Measurements from ENCODE around the gene C1QTNF6. TPM values are rescaled to one million over a fixed set of nuclear protein-coding genes. Genes with fewer than 3 reads are reported as not detected.
A peak's percentile ranks its signal among the peaks of the same experiment; 100 is the strongest.

C1QTNF6 gene
- polyA plus RNA-seq, 3 donors: 2.6 to 8.0 (median 2.6) TPM

- no peak overlapping the region for H3K27ac ChIP-seq (ENCODE audit: low read depth, low read length)
- WGBS, 3 donors: 69 to 72% (median 71%) methylated on average over 8 of the region's 8 CpGs
These were observed 37.4 kb upstream of the C1QTNF6 start for GRCh38 chr22:37225481-37225880.

GRCh38 chr22:37224757-37225420 lies 36.8 kb upstream of the C1QTNF6 start:
- WGBS, 3 donors: 51 to 77% (median 69%) methylated on average over 8 of the region's 8 CpGs
- no peak overlapping the region for H3K27ac ChIP-seq (ENCODE audit: low read depth, low read length)

- 55 to 70% (median 65%) methylated on average over 3 of the region's 3 CpGs for WGBS, 3 donors
These were observed 36.0 kb upstream of the C1QTNF6 start for GRCh38 chr22:37223965-37224551.

GRCh38 chr22:37222440-37222971 lies 34.5 kb upstream of the C1QTNF6 start:
- H3K27ac ChIP-seq (ENCODE audit: low read depth, low read length): peak overlapping the region; percentile 4
- WGBS, 3 donors: 61 to 76% (median 66%) methylated on average over 8 of the region's 8 CpGs

More at GRCh38 chr22:37223965-37224551, 36.0 kb upstream of the C1QTNF6 start:
- no peak overlapping the region for H3K27ac ChIP-seq (ENCODE audit: low read depth, low read length)

- peak overlapping the region; percentile 4 for H3K27ac ChIP-seq (ENCODE audit: low read depth, low read length)
- WGBS, 3 donors: 93 to 97% (median 94%) methylated on average over 10 of the region's 10 CpGs
These were observed 33.6 kb upstream of the C1QTNF6 start for GRCh38 chr22:37221424-37222333.

- H3K27ac ChIP-seq (ENCODE audit: low read depth, low read length): no peak overlapping the region
- 42 to 78% (median 43%) methylated on average over 4 of the region's 4 CpGs for WGBS, 3 donors
These were observed 32.5 kb upstream of the C1QTNF6 start for GRCh38 chr22:37220543-37220981.

GRCh38 chr22:37219533-37219932 lies 31.5 kb upstream of the C1QTNF6 start:
- WGBS, 3 donors: 76 to 92% (median 92%) methylated on average over 6 of the region's 6 CpGs

GRCh38 chr22:37218771-37219411 lies 30.8 kb upstream of the C1QTNF6 start:
- WGBS, 3 donors: 30 to 41% (median 40%) methylated on average over 7 of the region's 7 CpGs

More at GRCh38 chr22:37219533-37219932, 31.5 kb upstream of the C1QTNF6 start:
- no peak overlapping the region for H3K27ac ChIP-seq (ENCODE audit: low read depth, low read length)

DNA sequence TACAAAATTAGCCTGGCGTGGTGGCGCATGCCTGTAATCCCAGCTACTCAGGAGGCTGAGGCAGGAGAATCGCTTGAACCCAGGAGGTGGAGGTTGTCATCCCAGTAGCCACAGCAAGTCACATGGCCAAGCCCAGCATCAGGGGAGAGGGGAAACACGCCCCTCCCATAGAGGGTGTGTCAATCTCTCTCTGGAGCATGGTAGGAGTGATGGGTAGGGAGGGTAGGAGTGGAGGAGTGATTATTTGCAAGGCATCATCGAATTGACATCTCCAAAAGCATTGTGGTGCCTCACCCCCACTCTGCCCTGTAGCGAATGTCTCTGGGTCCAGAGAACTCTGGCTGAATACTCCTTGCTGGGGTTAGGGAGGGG lies 30.3 kb upstream of the C1QTNF6 start:
- 69 to 85% (median 83%) methylated on average over 6 of the region's 6 CpGs for WGBS, 3 donors
- no peak overlapping the region for H3K27ac ChIP-seq (ENCODE audit: low read depth, low read length)

More at GRCh38 chr22:37218771-37219411, 30.8 kb upstream of the C1QTNF6 start:
- H3K27ac ChIP-seq (ENCODE audit: low read depth, low read length): no peak overlapping the region

- H3K27ac ChIP-seq (ENCODE audit: low read depth, low read length): no peak overlapping the region
- 78 to 84% (median 82%) methylated on average over 9 of the region's 9 CpGs for WGBS, 3 donors
These were observed 27.8 kb upstream of the C1QTNF6 start for GRCh38 chr22:37215890-37216289.

- H3K27ac ChIP-seq (ENCODE audit: low read depth, low read length): no peak overlapping the region
- 86 to 89% (median 89%) methylated on average over 13 of the region's 13 CpGs for WGBS, 3 donors
These were observed 26.6 kb upstream of the C1QTNF6 start for GRCh38 chr22:37214731-37215030.

DNA sequence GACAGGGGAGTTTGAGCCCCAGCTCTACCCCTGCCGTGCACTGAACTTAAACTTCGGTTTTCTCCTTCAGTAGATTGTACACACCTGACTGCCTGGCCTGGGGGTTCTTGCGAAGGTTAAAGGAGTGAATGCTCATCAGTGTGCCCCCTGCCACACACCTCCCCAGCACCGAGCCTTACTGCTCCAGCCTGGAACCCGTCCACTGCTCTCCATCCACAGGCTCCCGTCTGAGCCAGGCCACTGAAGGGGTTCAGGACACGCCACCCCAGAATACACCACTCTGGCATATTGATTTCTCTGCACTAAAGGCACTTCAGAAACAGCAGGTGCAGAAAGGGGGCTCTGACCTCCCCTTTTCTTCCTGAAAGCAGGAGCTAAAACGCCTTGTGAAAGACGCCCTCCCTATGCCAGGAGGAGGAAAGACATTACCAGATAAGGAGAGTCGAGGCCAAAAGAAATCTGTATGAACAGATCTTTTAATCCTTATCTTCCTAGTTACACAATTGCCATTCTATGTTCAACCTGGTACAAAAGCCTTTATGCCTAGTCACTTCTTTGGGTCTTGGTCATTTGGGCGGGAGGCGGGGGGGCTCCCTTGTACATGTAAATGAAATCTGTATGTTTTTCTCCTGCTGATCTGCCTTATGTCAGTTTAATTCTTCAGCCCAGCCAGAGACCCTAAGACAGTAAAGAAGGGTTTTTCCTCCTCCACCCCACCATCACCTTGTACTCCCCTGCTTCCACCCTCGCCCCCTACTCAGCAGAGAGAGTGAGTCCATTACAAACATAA lies 26.1 kb upstream of the C1QTNF6 start:
- no peak overlapping the region for H3K27ac ChIP-seq (ENCODE audit: low read depth, low read length)
- 81 to 83% (median 81%) methylated on average over 13 of the region's 13 CpGs for WGBS, 3 donors

DNA sequence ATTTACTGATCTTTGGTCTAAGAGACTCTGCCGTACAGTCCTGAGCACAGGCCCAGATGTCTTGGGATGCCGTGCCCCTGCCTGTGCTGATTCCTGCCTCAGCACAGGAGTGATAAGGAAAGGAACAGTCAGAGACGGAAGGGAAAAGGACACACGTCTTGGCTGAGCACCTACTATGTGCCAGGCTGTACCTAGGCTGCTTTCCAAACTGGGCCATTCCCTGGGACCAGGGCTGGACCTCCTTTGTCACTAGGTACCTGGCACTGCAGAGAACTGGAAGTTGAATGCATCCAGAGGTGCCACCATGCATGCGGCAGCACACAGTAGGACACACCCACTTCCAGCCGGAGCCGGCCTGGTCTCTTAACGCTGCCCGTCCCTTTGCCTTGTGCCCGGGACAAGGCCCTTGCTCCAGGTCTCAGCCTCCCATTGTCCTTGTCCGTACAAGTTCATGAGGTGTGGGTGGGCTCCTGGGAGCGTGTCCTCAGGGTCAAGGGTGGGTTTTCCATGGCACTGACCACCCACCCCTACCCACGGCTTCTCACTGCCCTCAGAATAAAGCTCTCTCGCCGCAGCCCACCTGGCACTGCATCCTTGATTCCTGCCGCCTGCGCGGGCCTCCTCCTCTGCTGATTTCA lies 25.3 kb upstream of the C1QTNF6 start:
- H3K27ac ChIP-seq (ENCODE audit: low read depth, low read length): no peak overlapping the region

DNA sequence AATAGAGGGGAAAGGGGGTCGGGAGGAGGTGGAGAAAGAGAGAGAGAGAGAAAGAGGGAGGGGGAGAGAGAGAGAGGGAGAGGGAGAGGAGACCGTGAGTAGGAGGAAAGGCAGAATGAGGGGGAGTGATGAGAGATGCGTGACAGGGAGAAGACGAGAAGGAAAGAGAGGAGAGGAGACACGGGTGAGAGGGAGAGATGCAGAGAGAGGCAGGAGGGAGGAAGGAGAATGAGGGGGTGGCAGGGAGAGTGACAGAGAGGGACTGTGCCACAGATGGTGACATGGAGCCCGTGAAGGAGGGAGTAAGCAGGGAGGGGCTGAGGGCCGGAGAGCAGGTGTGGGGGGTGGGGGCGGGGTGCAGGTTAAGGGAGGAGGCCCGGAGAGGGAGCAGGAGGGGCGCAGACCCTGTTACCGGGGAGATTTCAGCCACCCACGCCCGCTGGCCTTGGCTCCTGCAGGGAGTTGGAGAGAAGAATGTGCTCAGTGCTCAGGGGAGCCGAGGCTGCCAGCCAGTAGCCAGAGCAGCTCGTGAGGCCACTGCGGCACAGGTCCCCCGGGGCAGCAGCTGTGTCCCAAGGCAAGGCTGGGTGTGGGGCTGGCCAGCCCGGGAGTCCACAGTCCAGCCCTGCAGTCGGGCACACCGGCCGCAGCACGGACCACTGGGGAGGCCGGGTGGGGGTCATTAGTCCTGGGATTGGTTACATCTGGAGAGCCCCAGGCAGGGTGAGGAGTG lies 24.3 kb upstream of the C1QTNF6 start, which contains the start of gene SSTR3:
Gene SSTR3, minus strand, starts transcription at position 304 of the 733 bp plus-strand sequence. CDS start 4,674 bp downstream, outside the sequence.
- WGBS, 3 donors: 17 to 40% (median 32%) methylated on average over 22 to 23 of the region's 23 CpGs
- H3K27ac ChIP-seq (ENCODE audit: low read depth, low read length): no peak within 1 kb of the TSS

More for the DNA sequence above, 25.3 kb upstream of the C1QTNF6 start:
- 88 to 92% (median 91%) methylated on average over 18 of the region's 18 CpGs for WGBS, 3 donors

GRCh38 chr22:37211866-37212173 lies 23.8 kb upstream of the C1QTNF6 start:
- WGBS, 3 donors: 67 to 72% (median 69%) methylated on average over 6 of the region's 6 CpGs
- H3K27ac ChIP-seq (ENCODE audit: low read depth, low read length): no peak overlapping the region

DNA sequence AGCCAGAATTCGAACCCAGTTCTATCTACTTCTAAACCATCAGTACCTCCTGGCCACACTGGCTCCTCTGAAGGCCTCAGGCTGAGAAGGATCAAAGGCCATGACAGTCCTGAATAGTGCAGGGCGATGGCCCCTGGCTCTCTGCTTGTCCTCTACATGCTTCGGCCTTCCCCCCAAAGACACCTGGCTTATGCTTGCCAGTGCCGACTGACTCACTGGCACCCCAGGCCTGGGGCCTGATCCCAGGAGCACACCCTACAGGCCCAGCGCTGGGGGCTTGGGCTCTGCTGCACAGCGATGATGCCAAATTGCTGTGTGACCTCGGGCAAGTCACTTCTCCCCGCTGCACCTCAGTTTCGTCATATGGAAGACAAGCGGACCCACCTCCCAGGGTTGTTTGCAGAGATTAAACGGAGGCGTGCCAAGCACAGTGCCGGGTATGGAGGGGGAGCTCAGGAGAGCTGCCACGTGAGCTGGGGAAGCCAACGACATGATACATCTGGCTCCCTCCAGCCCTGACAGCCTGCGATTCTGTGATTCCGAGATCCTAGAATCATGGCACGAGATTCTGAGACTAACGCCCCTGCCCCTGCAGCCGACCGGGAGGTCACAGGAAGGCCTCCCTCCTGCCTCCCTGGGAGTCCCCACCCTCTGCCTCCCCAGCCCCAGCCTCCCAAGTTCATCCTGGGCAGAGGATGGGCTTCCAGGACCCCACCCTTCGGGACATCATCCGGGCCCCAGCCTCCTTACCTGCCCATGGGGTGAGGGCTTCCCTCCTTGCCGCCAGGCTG lies 23.2 kb upstream of the C1QTNF6 start:
- 70 to 79% (median 76%) methylated on average over 23 to 24 of the region's 24 CpGs for WGBS, 3 donors
- no peak overlapping the region for H3K27ac ChIP-seq (ENCODE audit: low read depth, low read length)
